GM12878 (cell line): Measurements from ENCODE around the gene RPS16. TPM values are rescaled to one million over a fixed set of nuclear protein-coding genes. Genes with fewer than 3 reads are reported as not detected.

ENCODE experiments used
- ATAC-seq: fragments of 200-7000 bp; cut with Tn5 transposase; 3 replicates; pipeline ENCODE4 v1.9.1; 2020; ENCODE audit warnings: mild to moderate bottlenecking, moderate library complexity
- BruUV-seq: library from RNA; stranded (reverse); fragments of 400-500 nt; replicated peaks from 2 replicates; lab custom pipeline; 2021; lab: Mats Ljungman, UMichigan
- CTCF ChIA-PET: fragments of 300-600 bp; sonication (Branson Sonifier 250); formaldehyde crosslinking; extraction: SDS; loops from one replicate; lab custom pipeline; 2021; ENCODE audit warnings: inconsistent platforms; lab: Yijun Ruan, JAX
- POLR2A ChIA-PET: fragments of 350-600 bp; formaldehyde crosslinking; extraction: SDS; loops from one replicate; lab custom pipeline; 2021; ENCODE audit warnings: inconsistent platforms; lab: Charles Lee
- RAD21 ChIA-PET: fragments of 300-600 bp; sonication (Branson Sonifier 250); formaldehyde crosslinking; loops from one replicate; lab custom pipeline; 2023; ENCODE audit warnings: antibody characterized with exemption; ENCODE audit not compliant: unreplicated experiment; lab: Charles Lee
- SMC1A ChIA-PET: fragments of 300-600 bp; sonication (Branson Sonifier 250); formaldehyde crosslinking; loops from one replicate; lab custom pipeline; 2023; ENCODE audit not compliant: unreplicated experiment, uncharacterized antibody; lab: Charles Lee
- DNase-seq: peaks from one replicate; pipeline ENCODE4 v3.0.0-alpha.2; 2011; ENCODE audit warnings: low read depth, low spot score
- FAIRE-seq: peaks from 3 replicates; lab custom pipeline; 2011; peaks lifted over from hg19 to GRCh38; lab: Jason Lieb, UNC
- H2AFZ ChIP-seq: 2 replicates; pipeline ENCODE4 v1.6.0; 2011; ENCODE audit warnings: low read depth, low read length, control low read depth; ENCODE audit not compliant: control insufficient read depth
- H3K27ac ChIP-seq: 2 replicates; pipeline ENCODE4 v1.5.1; 2011; ENCODE audit warnings: control low read depth; ENCODE audit not compliant: control insufficient read depth, insufficient read depth
- H3K27me3 ChIP-seq, 2 experiments: replicated peaks in 1 of 2; 2 replicates each; pipeline versions ENCODE4 v1.6.0 to v1.6.1; 2011; ENCODE audit warnings: low read length in 1 of 2; ENCODE audit not compliant: control insufficient read depth in 2 of 2, insufficient read depth in 2 of 2
- H3K36me3 ChIP-seq, 2 experiments: 2 replicates each; pipeline ENCODE4 v1.5.1; 2011; ENCODE audit warnings: low read length in 1 of 2; ENCODE audit not compliant: control insufficient read depth in 2 of 2, insufficient read depth in 2 of 2
- H3K4me1 ChIP-seq: 2 replicates; pipeline ENCODE4 v1.6.1; 2011; ENCODE audit warnings: mild to moderate bottlenecking, low read length, moderate library complexity, mixed read lengths; ENCODE audit not compliant: control insufficient read depth, insufficient read depth
- H3K4me2 ChIP-seq: 2 replicates; pipeline ENCODE4 v1.6.0; 2011; ENCODE audit warnings: control low read depth; ENCODE audit not compliant: control insufficient read depth, insufficient read depth
- H3K4me3 ChIP-seq: fragments of 200-600 bp; sonication (generic); 2 replicates; pipeline ENCODE4 v1.5.1; 2016
- H3K79me2 ChIP-seq: 2 replicates; pipeline ENCODE4 v1.6.0; 2011; ENCODE audit warnings: low read length; ENCODE audit not compliant: control insufficient read depth, insufficient read depth
- H3K9ac ChIP-seq: 2 replicates; pipeline ENCODE4 v1.8.0; 2011; ENCODE audit warnings: low read length, control low read depth, mixed read lengths; ENCODE audit not compliant: control insufficient read depth, insufficient read depth
- H3K9me3 ChIP-seq: replicated peaks from 3 replicates; pipeline ENCODE4 v1.5.1; 2011; ENCODE audit warnings: mild to moderate bottlenecking, low read length; ENCODE audit not compliant: control insufficient read depth, insufficient read depth
- H4K20me1 ChIP-seq: 2 replicates; pipeline ENCODE4 v1.6.0; 2011; ENCODE audit not compliant: control insufficient read depth, insufficient read depth
- ESRRA ChIP-seq: IDR thresholded peaks from 2 replicates; pipeline ENCODE4 v1.6.1; 2012; ENCODE audit warnings: mild to moderate bottlenecking, low read length, improper control_type of control experiment
- HDAC6 ChIP-seq: fragments of 200-600 bp; sonication (generic); IDR thresholded peaks from one replicate; pipeline ENCODE4 v1.8.0; 2017; ENCODE audit warnings: antibody characterized with exemption; ENCODE audit not compliant: unreplicated experiment
- IRF4 ChIP-seq: IDR thresholded peaks from 2 replicates; pipeline ENCODE4 v1.6.1; 2011; ENCODE audit warnings: low read depth, low read length
- MTA2 ChIP-seq: fragments of 450-650 bp; IDR thresholded peaks from 2 replicates; pipeline ENCODE4 v1.6.1; 2016; ENCODE audit warnings: low read depth, mild to moderate bottlenecking, moderate library complexity
- MTA3 ChIP-seq: IDR thresholded peaks from 2 replicates; pipeline ENCODE4 v1.6.1; 2012; ENCODE audit warnings: low read length, inconsistent platforms, borderline replicate concordance
- PML ChIP-seq: IDR thresholded peaks from 2 replicates; pipeline ENCODE4 v1.6.1; 2012; ENCODE audit warnings: low read length, inconsistent platforms
- WGBS: methylation state at CpG from one replicate; pipeline ENCODE4 v1.1.6; 2016; ENCODE audit warnings: low lambda C conversion rate; ENCODE audit not compliant: insufficient replicate concordance, insufficient coverage; ENCODE audit errors: missing lambda C conversion rate; 5-methylcytosine and 5-hydroxymethylcytosine counted together
- in situ Hi-C: fragments of 300-500 bp; cut with MboI; formaldehyde crosslinking; loops from 9 replicates; pipeline ENCODE4 v1.14.3; 2018; ENCODE audit warnings: mixed read lengths
- intact Hi-C: fragments of 100-400 bp; cut with micrococcal nuclease; formaldehyde crosslinking; loops from one replicate; pipeline ENCODE4 v1.14.2; 2022; ENCODE audit not compliant: unreplicated experiment
- polyA plus RNA-seq, 11 experiments: library from polyadenylated mRNA; depleted of rRNA in 4 of 11; unstranded in 6 of 11; stranded (reverse) in 5 of 11; fragments of >200 nt; fragmentation: Nextera tagmentation in 4 of 11; fragmentation: Illumina TruSeq in 1 of 11; extraction: Ambion mirVana in 4 of 11; extraction: Trizol in 1 of 11; gene quantifications; 1 replicate in 1 of 11; 2 replicates in 10 of 11; pipeline versions ENCODE4 v1.2.1 to v1.2.3, GENCODE V29; 2011 to 2016; ENCODE audit warnings: inconsistent platforms in 2 of 11, missing spikeins in 2 of 11, low read depth in 1 of 11
- total RNA-seq, 4 experiments: library from RNA; depleted of rRNA in 3 of 4; stranded (reverse); fragments of >200 nt in 3 of 4; fragmentation: Illumina TruSeq in 1 of 4; extraction: Trizol in 1 of 4; gene quantifications; 2 replicates each; pipeline versions ENCODE4 v1.2.1 to v1.2.3, GENCODE V29; 2013 to 2021

RPS16 gene
- total and polyA plus RNA-seq, 10 of the 15 experiments (the other 5 are each of a cell fraction or from before 2014, with no cell fraction given) = 148 to 4,810 (median 2,343) TPM

GRCh38 chr19:39427707-39428106 lies 8.0 kb downstream of the RPS16 start:
- H3K4me3 ChIP-seq = no peak overlapping the region
- H3K9ac ChIP-seq = no peak overlapping the region
- POLR2A ChIA-PET = interaction anchor here (0.5 to 2.9 kb wide), 4 partner anchors 8 to 368 kb away, joined by 3 to 13 read pairs (median 5); partner anchors contain the start of gene RPS16
- BruUV-seq = no TSS peak
- RAD21 ChIA-PET = interaction anchor here (1.4 kb wide), 1 partner anchor 8 kb away, joined by 3 read pairs; the partner anchor contains the start of gene RPS16
- no peak for ATAC-seq
- no peak overlapping the region for H2AFZ ChIP-seq
- TF ChIP-seq IRF4 = no peak
- no peak for TF ChIP-seq HDAC6
- no peak for TF ChIP-seq MTA2
- TF ChIP-seq MTA3 = no peak
- H3K9me3 ChIP-seq = no peaks in the 10 kb centered on the region
- no peak for FAIRE-seq
- H3K36me3 ChIP-seq = peaks cover 7 to 15% of the 10 kb centered on the region in 2 experiments; a peak in 3 of 4 replicates
- no peak overlapping the region for H3K4me2 ChIP-seq
- H3K27ac ChIP-seq = no peak overlapping the region
- intact Hi-C loops (no loop called here), in situ Hi-C loops (no loop called here)
- peaks cover 3% of the 10 kb centered on the region for H3K79me2 ChIP-seq
- CTCF ChIA-PET = interaction anchor here (0.8 to 2.2 kb wide), 4 partner anchors 8 to 244 kb away, joined by 3 to 9 read pairs (median 4); partner anchors contain the start of genes PLEKHG2 and RPS16
- no peaks in the 10 kb centered on the region for H3K27me3 ChIP-seq
- 93% methylated on average over 11 of the region's 11 CpGs for WGBS
- DNase-seq = no peak
- peaks cover 18% of the 10 kb centered on the region for H3K4me1 ChIP-seq
- H4K20me1 ChIP-seq = no peaks in the 10 kb centered on the region; the same call in 1 of the 2 replicates
- SMC1A ChIA-PET = interaction anchor here (1.2 to 1.6 kb wide), 2 partner anchors 9 to 12 kb away, joined by 3 to 5 read pairs; no protein-coding TSS in a partner anchor

DNA sequence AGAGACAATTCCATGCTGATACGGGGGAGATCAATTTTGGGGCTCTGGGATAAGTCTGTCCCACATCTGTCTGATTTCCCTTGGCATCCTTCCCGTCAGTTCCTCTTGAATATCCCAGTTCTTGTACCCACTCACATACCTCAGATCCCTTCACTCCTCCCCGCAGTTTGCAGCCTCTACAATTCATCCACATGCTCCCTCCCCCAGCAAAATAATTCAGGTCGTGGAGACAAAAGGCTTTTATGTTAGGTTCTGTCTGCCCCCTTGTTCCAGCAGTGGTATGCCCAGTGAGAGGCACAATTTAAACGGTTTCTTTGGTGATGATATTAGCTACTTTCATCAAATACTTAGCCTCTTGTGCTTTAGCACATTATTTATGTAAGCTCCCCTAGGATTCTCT lies 9.6 kb downstream of the RPS16 start:
- FAIRE-seq (no peak), DNase-seq (no peak), ATAC-seq (no peak)
- BruUV-seq = TSS peak; percentile 32
- Histone ChIP-seq H4K20me1 (no peaks in the 10 kb centered on the region), H3K4me2 (no peak overlapping the region), H3K27me3 (no peaks in the 10 kb centered on the region), H3K4me3 (no peak overlapping the region), H3K4me1 (peaks cover 10% of the 10 kb centered on the region), H3K79me2 (no peaks in the 10 kb centered on the region), H2AFZ (no peak overlapping the region), H3K9ac (no peak overlapping the region), H3K9me3 (no peaks in the 10 kb centered on the region), H3K36me3 (peaks cover 4 to 16% of the 10 kb centered on the region in 2 experiments; a peak in 3 of 4 replicates), H3K27ac (no peak overlapping the region)
- intact Hi-C loops = no loop called here
- in situ Hi-C loops = no loop called here
- ChIA-PET RAD21 (interaction anchor here (1.4 kb wide), 1 partner anchor 9 kb away, joined by 3 read pairs; the partner anchor contains the start of gene RPS16), CTCF (no interaction called here), POLR2A (interaction anchor here (1.0 to 2.9 kb wide), 2 partner anchors 9 to 22 kb away, joined by 5 to 13 read pairs; partner anchors contain the start of gene RPS16), SMC1A (interaction anchor here (1.1 to 1.6 kb wide), 2 partner anchors 10 to 15 kb away, joined by 5 read pairs; partner anchors contain the start of gene PLEKHG2)
- TF ChIP-seq ESRRA (no peak), PML (0 out of 2 replicates have a peak, but pooled peaks have one; percentile 43)
- 52% methylated on average over 5 of the region's 5 CpGs for WGBS
